K562 (cell line): ENCODE measurements around the gene LYPD5. TPM values are rescaled to one million over a fixed set of nuclear protein-coding genes. Genes with fewer than 3 reads are reported as not detected.
A peak's percentile ranks its signal among the peaks of the same experiment; 100 is the strongest.

Experiments used
- ATAC-seq: fragments of 200-7000 bp; cut with Tn5 transposase; 3 replicates; pipeline ENCODE4 v1.9.1; 2020; ENCODE audit warnings: moderate library complexity
- BruUV-seq: library from RNA; stranded (reverse); fragments of 400-500 nt; replicated peaks from 2 replicates; lab custom pipeline; 2021; lab: Mats Ljungman, UMichigan
- CTCF ChIA-PET: fragments of 300-600 bp; formaldehyde crosslinking; extraction: SDS; loops from one replicate; lab custom pipeline; 2021; ENCODE audit warnings: low intra/inter-chr PET ratio; lab: Yijun Ruan, JAX
- POLR2A ChIA-PET: fragments of 300-600, 350-650 bp; sonication (Branson Sonifier 250); formaldehyde crosslinking; extraction: SDS; loops from one replicate; lab custom pipeline; 2021; ENCODE audit warnings: antibody characterized with exemption, inconsistent platforms; lab: Yijun Ruan, JAX
- DNase-seq, 4 experiments: peaks; one replicate each; pipeline versions ENCODE4 v3.0.0 to v3.0.0-alpha.2; 2011 to 2018; ENCODE audit warnings: low spot score in 3 of 4, mixed read lengths in 3 of 4; ENCODE audit errors: extremely low read depth in 1 of 4
- FAIRE-seq: peaks from 2 replicates; lab custom pipeline; 2011; peaks lifted over from hg19 to GRCh38; lab: Jason Lieb, UNC
- H2AFZ ChIP-seq: 2 replicates; pipeline ENCODE4 v1.6.0; 2011; ENCODE audit warnings: low read depth, low read length, control low read depth, inconsistent platforms
- H3K27ac ChIP-seq: fragments of 200-600 bp; 3 replicates; pipeline ENCODE4 v1.8.0; 2011; ENCODE audit warnings: low read depth, mild to moderate bottlenecking, control low read depth, inconsistent platforms, low read length, moderate library complexity, mixed read lengths; ENCODE audit errors: extremely low read depth
- H3K27me3 ChIP-seq, 2 experiments: fragments of 300-600 bp in 1 of 2; 2 replicates in 1 of 2; 3 replicates in 1 of 2; pipeline versions ENCODE4 v1.6.0 to v1.8.0; 2011; ENCODE audit warnings: inconsistent platforms in 2 of 2, low read length in 2 of 2, mild to moderate bottlenecking in 1 of 2, mixed read lengths in 1 of 2, moderate library complexity in 1 of 2; ENCODE audit not compliant: control insufficient read depth in 2 of 2, insufficient read depth in 2 of 2
- H3K36me3 ChIP-seq: fragments of 300-600 bp; 3 replicates; pipeline ENCODE4 v1.8.0; 2011; ENCODE audit warnings: mild to moderate bottlenecking, low read length, inconsistent platforms; ENCODE audit not compliant: control insufficient read depth, insufficient read depth
- H3K4me1 ChIP-seq, 2 experiments: fragments of 200-600 bp in 1 of 2; replicated peaks in 1 of 2; 2 replicates in 1 of 2; 3 replicates in 1 of 2; pipeline versions ENCODE4 v1.5.1 to v1.8.0; 2011; ENCODE audit warnings: inconsistent platforms in 2 of 2, low read length in 2 of 2, mild to moderate bottlenecking in 1 of 2, mixed read lengths in 1 of 2, moderate library complexity in 1 of 2; ENCODE audit not compliant: control insufficient read depth in 2 of 2, insufficient read depth in 2 of 2
- H3K4me2 ChIP-seq: 2 replicates; pipeline ENCODE4 v1.6.1; 2011; ENCODE audit warnings: low read length, control low read depth, inconsistent platforms, mixed read lengths; ENCODE audit not compliant: insufficient read depth
- H3K4me3 ChIP-seq: fragments of 200-600 bp; sonication (generic), shearing (Covaris generic); 2 replicates; pipeline ENCODE4 v1.5.1; 2016; ENCODE audit warnings: control low read depth, inconsistent platforms
- H3K79me2 ChIP-seq: fragments of 200-600 bp; 3 replicates; pipeline ENCODE4 v1.8.0; 2011; ENCODE audit warnings: low read length, inconsistent platforms; ENCODE audit not compliant: control insufficient read depth, insufficient read depth
- H3K9ac ChIP-seq, 2 experiments: 2 replicates each; pipeline versions ENCODE4 v1.6.0 to v1.6.1; 2011; ENCODE audit warnings: low read depth in 2 of 2, low read length in 2 of 2, control low read depth in 1 of 2, inconsistent platforms in 1 of 2, mild to moderate bottlenecking in 1 of 2, mixed read lengths in 1 of 2; ENCODE audit not compliant: insufficient read depth in 1 of 2
- H3K9me1 ChIP-seq: one replicate; pipeline ENCODE4 v1.6.0; 2011; ENCODE audit warnings: inconsistent platforms, mild to moderate bottlenecking, low read length, moderate library complexity; ENCODE audit not compliant: control insufficient read depth, insufficient read depth
- H3K9me3 ChIP-seq: replicated peaks from 2 replicates; pipeline ENCODE4 v1.5.1; 2011; ENCODE audit warnings: low read depth, low read length, inconsistent platforms; ENCODE audit not compliant: control insufficient read depth, insufficient read depth
- H4K20me1 ChIP-seq: replicated peaks from 2 replicates; pipeline ENCODE4 v1.6.1; 2011; ENCODE audit warnings: low read length, inconsistent platforms, mixed read lengths; ENCODE audit not compliant: control insufficient read depth, insufficient read depth
- AFF4 ChIP-seq: sonication (generic); formaldehyde crosslinking; IDR thresholded peaks from 2 replicates; pipeline ENCODE4 v1.8.0; 2023; ENCODE audit warnings: mild to moderate bottlenecking, missing genetic modification reagents
- COPS2 ChIP-seq: fragments of 450-650 bp; conservative IDR thresholded peaks from 2 replicates; pipeline ENCODE4 v1.6.1; 2016; ENCODE audit warnings: mild to moderate bottlenecking, moderate library complexity
- E2F3 ChIP-seq: fragments of 250-450 bp; sonication (Bioruptor Pico); IDR thresholded peaks from 2 replicates; pipeline ENCODE4 v1.4.0; 2020; ENCODE audit warnings: mild to moderate bottlenecking
- NEUROD1 ChIP-seq: fragments of 150-350 bp; IDR thresholded peaks from 2 replicates; pipeline ENCODE4 v1.6.1; 2014; ENCODE audit warnings: borderline replicate concordance, low read length, low read depth; ENCODE audit not compliant: partially characterized antibody
- SAP30 ChIP-seq: fragments of 200-600 bp; sonication (generic); IDR thresholded peaks from 2 replicates; pipeline ENCODE4 v1.6.1; 2012; ENCODE audit warnings: borderline replicate concordance, low read depth, mild to moderate bottlenecking, moderate library complexity, low read length, control low read depth, inconsistent platforms; ENCODE audit not compliant: insufficient read depth, poor library complexity, severe bottlenecking
- ZBTB8A ChIP-seq: fragments of 450-650 bp; IDR thresholded peaks from 2 replicates; pipeline ENCODE4 v1.6.1; 2018; ENCODE audit warnings: mild to moderate bottlenecking, moderate library complexity; ENCODE audit not compliant: partially characterized antibody
- ZNF253 ChIP-seq: fragments of 250-450 bp; sonication (Bioruptor Pico); conservative IDR thresholded peaks from 2 replicates; pipeline ENCODE4 v1.6.1; 2021; ENCODE audit warnings: mild to moderate bottlenecking
- ZNF586 ChIP-seq: fragments of 450-650 bp; formaldehyde crosslinking; conservative IDR thresholded peaks from 2 replicates; pipeline ENCODE4 v1.4.0; 2020; ENCODE audit warnings: mild to moderate bottlenecking, moderate library complexity
- WGBS: fragments of 100-300 bp; shearing (Covaris generic); methylation state at CpG from one replicate; pipeline ENCODE4 v1.1.6; 2016; ENCODE audit warnings: low coverage, mixed read lengths; ENCODE audit not compliant: insufficient coverage; ENCODE audit errors: missing lambda C conversion rate; 5-methylcytosine and 5-hydroxymethylcytosine counted together
- in situ Hi-C: fragments of 300-500 bp; cut with MboI; formaldehyde crosslinking; loops from 4 replicates; pipeline ENCODE4 v1.15.0; 2018; ENCODE audit warnings: inconsistent platforms, mixed read lengths
- intact Hi-C: fragments of 100-400 bp; cut with micrococcal nuclease; formaldehyde crosslinking; loops from 2 replicates; pipeline ENCODE4 v1.14.2; 2022
- polyA plus RNA-seq, 8 experiments: library from polyadenylated mRNA; depleted of rRNA in 4 of 8; stranded (reverse) in 5 of 8; unstranded in 3 of 8; fragments of >200 nt; fragmentation: Nextera tagmentation in 2 of 8; fragmentation: Illumina TruSeq in 1 of 8; extraction: Ambion mirVana in 2 of 8; extraction: Trizol in 1 of 8; gene quantifications; 2 replicates each; pipeline versions ENCODE4 v1.2.1 to v1.2.3, GENCODE V29; 2011 to 2014; ENCODE audit warnings: inconsistent platforms in 1 of 8, missing spikeins in 1 of 8
- total RNA-seq, 7 experiments: library from RNA; depleted of rRNA in 6 of 7; stranded (reverse); fragments of >200 nt in 6 of 7; fragmentation: Illumina TruSeq in 2 of 7; extraction: Trizol in 2 of 7; gene quantifications; 2 replicates each; pipeline versions ENCODE4 v1.2.1 to v1.2.3, GENCODE V29; 2011 to 2021; ENCODE audit warnings: low replicate concordance in 1 of 7

Gene LYPD5
- total and polyA plus RNA-seq, 9 of the 15 experiments (the other 6 are each of a cell fraction or from before 2014, with no cell fraction given), result 0.03 to 0.22 (median 0.10) TPM; not detected in 3

DNA sequence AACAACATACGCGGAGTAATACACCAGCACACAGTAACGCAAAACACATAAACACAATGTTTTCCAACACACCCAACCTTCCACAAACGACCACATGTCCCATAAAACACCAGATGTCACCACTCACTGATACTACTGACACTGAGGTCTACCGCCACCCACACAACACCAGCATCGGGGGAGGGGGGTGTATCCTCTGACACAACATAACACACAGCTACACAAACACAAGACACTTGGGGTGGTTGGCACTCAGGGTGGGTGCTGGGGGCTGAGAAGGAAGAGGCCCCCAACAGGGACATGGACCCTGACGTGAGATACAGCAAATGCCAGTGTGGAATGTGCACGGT lies 20.0 kb downstream of the LYPD5 start (continued):
- TF ChIP-seq SAP30 (no peak), ZNF253 (CRISPR knock-in tag) (no peak), AFF4 (CRISPR knock-in tag) (no peak)
- TF ChIP-seq, all 486 proteins: peak for 17

- Histone ChIP-seq H3K4me3 (no peak overlapping the region), H3K9me3 (no peaks in the 10 kb centered on the region), H3K27ac (peak overlapping the region; percentile 83), H3K79me2 (peaks cover 53% of the 10 kb centered on the region), H4K20me1 (no peaks in the 10 kb centered on the region), H3K36me3 (no peaks in the 10 kb centered on the region), H3K4me2 (peak overlapping the region; percentile 72), H3K9ac (peak overlapping the region in 1 of 2 experiments; percentile 65; a peak in 2 of 4 replicates), H3K9me1 (no peaks in the 10 kb centered on the region), H3K27me3 (no peaks in the 10 kb centered on the region), H3K4me1 (peaks cover 70 to 83% of the 10 kb centered on the region in 2 experiments), H2AFZ (peak overlapping the region; percentile 85)
- no peak for DNase-seq
- in situ Hi-C loops, result loop anchor here (5.0 kb wide), 1 partner anchor 34 kb away; no protein-coding TSS in a partner anchor
- ATAC-seq, result no peak
- 81% methylated on average over 14 of the region's 14 CpGs for WGBS
- BruUV-seq, result no TSS peak
- ChIA-PET CTCF (no interaction called here), POLR2A (interaction anchor here (0.5 to 1.3 kb wide), 2 partner anchors 11 to 18 kb away, joined by 3 read pairs; no protein-coding TSS in a partner anchor)
- intact Hi-C loops, result no loop called here
- peak; percentile 61 for FAIRE-seq
- TF ChIP-seq COPS2 (no peak), ZNF586 (CRISPR knock-in tag) (no peak), NEUROD1 (no peak), E2F3 (CRISPR knock-in tag) (no peak), ZBTB8A (no peak)
Measured at GRCh38 chr19:43781630-43782310, 20.5 kb downstream of the LYPD5 start.
